GM18951 (cell line): ENCODE data around the gene DNASE2B.

Experiments used
- POLR2A ChIP-seq: IDR thresholded peaks from 4 replicates; pipeline ENCODE4 v1.6.1; 2011; ENCODE audit warnings: mild to moderate bottlenecking; ENCODE audit not compliant: insufficient read length, insufficient read depth; ENCODE audit errors: extremely low read depth
- in situ Hi-C: fragments of 300-500 bp; cut with MboI; formaldehyde crosslinking; loops from one replicate; pipeline ENCODE4 v1.12.0; 2022; ENCODE audit warnings: low sequenced_read_pairs, mixed read lengths, inconsistent platforms; ENCODE audit not compliant: unreplicated experiment

Gene DNASE2B

DNA sequence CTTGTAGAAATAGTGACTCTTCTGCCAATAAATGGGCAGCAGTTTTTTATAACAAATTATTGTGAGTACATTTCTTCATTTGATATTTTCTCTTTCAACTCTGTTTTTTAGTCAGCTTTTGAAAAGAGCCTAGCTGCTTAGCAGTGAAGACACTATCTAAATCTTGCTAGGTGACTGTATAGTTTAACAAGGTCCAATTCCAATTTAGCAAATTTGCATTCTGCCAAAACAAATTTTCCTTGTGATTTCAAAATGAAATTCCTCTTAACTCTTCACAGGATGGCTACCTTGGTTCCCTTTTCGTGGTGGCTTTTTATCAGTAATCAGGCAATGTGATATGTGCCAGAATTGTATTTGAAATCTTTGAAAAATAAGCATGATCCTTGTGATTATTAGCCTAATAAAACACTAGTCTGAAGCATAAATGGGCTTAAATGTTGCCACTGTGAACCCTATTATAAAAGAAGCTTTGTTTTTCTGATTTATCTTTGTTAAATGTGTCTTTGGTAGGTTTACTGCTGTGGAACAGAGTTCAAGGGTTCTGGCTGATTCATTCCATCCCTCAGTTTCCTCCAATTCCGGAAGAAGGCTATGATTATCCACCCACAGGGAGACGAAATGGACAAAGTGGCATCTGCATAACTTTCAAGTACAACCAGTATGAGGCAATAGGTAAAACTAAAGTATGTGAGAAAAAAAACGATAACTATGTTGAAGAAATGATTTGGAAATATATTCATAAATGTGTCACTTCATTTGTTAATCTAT lies 12.2 kb downstream of the DNASE2B start:
- no peak for TF ChIP-seq POLR2A
- in situ Hi-C loops, result loop anchor here (25.0 kb wide), 1 partner anchor 473 kb away; no protein-coding TSS in a partner anchor

DNA sequence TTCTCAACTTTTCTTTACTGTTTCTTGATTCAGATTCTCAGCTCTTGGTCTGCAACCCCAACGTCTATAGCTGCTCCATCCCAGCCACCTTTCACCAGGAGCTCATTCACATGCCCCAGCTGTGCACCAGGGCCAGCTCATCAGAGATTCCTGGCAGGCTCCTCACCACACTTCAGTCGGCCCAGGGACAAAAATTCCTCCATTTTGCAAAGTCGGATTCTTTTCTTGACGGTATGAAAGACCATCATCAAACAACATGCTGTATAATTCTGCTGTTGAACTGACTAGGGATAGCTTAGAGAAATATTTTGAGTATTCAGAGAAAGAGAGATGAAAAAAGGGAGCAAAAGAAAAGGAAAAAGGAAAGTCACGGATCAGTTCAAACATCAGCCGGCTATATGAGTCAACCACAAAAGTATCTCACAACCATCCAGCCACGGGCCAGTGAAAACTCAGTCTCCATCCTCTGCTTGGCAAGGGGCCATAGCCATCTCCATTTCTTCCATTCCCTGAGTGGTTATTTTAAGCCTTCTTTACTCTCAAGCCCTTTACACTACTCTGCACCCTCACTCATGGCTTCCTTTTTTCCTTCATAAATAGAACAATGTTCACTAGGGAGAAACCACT lies 14.1 kb downstream of the DNASE2B start:
- TF ChIP-seq POLR2A, result no peak
- in situ Hi-C loops, result loop anchor here (25.0 kb wide), 1 partner anchor 475 kb away; no protein-coding TSS in a partner anchor

DNA sequence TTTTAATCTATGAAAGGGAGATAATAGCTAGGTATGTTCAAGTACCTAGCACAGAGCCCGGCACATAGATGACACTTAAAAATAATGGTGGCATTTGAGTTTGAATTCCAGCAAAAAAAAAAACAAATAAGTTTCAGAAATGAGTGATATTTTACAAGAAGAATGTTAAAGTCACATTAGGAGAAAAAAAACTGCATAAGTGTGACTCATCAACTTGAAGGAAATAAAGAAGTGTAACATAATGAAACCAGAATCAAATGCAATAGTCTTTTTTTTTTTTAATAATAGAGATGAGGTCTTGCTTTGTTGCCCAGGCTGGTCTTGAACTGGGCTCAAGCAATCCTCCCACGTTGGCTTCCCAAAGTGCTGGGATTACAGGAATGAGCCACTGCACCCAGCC lies 17.1 kb downstream of the DNASE2B start:
- in situ Hi-C loops, result loop anchor here (25.0 kb wide), 1 partner anchor 478 kb away; no protein-coding TSS in a partner anchor
- no peak for TF ChIP-seq POLR2A

DNA sequence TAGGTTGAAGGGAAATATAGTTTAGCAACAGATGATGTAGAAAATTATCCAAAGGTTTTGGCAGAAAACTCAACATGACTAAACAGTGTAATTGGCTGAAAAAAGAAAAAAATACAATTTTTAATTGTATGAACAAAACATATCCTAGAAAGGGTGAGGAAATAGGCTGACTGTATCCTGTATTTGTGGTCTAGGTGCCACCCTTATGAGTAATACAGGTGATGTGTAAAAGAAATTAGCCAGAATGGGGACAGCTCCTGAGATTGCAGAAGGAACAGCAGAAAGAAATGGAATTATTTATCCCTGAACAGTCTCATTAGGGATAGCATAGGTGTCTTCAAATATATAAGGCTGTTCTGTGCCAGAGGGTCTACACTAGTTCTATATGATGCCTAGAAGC lies 24.6 kb downstream of the DNASE2B start:
- TF ChIP-seq POLR2A, result no peak
- in situ Hi-C loops, result loop anchor here (25.0 kb wide), 1 partner anchor 486 kb away; no protein-coding TSS in a partner anchor

DNA sequence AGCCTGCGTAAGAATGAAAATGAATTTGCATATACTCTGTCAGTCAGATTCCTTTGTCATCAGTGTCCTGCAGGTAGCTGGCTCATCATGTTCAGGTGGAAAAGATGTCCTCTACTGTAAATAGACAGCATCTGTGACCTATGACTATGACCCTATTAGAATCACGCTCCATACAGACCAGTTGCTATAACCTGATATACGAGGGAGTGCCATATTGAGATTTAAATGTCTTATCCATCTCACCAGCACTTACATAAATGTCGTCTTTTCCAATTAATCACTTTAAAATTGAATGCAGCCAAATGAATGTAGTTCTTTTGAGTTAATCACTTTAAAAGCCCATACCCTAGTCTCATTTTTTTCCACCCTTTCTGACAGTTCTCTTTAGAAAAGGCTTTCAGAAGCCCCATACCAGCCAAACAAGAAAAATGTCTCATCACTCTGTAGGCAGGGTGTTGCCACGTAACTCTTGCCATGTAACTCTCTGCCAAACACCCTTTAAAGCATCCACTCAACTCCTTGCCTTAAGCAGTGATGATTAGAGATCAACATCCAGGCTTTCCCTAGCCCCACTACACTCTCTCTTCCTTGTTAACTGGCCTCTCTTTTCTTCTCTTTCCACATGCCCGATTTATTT lies 26.3 kb downstream of the DNASE2B start:
- no peak for TF ChIP-seq POLR2A
- in situ Hi-C loops, result loop anchor here (25.0 kb wide), 1 partner anchor 487 kb away; no protein-coding TSS in a partner anchor

DNA sequence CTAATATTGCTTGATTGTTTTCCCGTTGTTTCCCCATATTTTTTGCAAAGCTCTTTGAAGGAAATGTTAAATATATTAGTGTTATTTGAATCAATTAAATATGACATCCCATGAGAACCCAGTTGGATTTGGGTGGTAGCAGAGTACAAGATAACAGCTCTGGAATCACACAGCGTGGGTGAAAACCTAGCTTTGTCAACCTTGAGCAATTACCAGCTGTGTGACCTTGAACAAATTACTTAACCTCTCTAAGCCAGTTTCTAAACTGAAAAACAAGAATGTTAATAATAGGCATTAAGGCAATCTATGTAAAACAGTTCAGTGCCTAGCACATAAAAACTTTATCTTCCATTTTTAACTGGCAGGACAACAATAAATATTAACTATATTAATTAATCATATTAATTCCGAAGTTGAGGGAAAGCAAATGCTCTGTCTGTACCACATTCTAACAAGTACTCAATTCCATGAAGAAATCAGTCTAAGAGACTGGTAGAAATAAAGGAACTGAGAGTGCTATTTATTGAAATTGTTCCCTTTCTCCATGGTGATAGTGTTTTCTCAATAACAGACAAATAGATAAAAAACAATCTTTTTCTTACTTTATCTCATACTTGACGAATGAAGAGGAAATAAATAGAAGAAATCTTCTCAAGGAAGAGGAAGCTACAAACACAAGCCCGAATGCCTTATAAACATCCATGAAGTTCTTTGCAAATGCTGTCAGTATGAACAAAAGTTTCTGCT lies 27.0 kb downstream of the DNASE2B start:
- no peak for TF ChIP-seq POLR2A
- in situ Hi-C loops, result no loop called here

DNA sequence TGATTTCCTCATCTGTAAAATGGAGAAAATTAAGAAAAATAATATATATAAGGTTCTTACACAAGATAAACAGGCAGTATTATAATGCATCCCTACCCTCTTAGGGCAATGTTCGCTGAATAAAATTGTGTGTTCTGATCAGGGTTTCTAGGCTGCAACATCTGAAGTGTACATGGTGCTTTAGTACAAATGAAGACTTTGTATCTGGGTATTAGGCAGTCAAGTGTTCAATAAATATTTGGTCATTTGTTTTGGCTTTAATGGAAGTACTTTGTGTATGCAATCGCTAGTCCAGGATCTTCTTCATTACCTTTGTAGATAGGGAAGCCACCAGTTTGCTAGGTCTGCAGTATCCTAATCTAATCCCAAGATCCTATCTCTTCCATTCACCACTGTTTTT lies 28.1 kb downstream of the DNASE2B start:
- TF ChIP-seq POLR2A, result no peak
- in situ Hi-C loops, result no loop called here

DNA sequence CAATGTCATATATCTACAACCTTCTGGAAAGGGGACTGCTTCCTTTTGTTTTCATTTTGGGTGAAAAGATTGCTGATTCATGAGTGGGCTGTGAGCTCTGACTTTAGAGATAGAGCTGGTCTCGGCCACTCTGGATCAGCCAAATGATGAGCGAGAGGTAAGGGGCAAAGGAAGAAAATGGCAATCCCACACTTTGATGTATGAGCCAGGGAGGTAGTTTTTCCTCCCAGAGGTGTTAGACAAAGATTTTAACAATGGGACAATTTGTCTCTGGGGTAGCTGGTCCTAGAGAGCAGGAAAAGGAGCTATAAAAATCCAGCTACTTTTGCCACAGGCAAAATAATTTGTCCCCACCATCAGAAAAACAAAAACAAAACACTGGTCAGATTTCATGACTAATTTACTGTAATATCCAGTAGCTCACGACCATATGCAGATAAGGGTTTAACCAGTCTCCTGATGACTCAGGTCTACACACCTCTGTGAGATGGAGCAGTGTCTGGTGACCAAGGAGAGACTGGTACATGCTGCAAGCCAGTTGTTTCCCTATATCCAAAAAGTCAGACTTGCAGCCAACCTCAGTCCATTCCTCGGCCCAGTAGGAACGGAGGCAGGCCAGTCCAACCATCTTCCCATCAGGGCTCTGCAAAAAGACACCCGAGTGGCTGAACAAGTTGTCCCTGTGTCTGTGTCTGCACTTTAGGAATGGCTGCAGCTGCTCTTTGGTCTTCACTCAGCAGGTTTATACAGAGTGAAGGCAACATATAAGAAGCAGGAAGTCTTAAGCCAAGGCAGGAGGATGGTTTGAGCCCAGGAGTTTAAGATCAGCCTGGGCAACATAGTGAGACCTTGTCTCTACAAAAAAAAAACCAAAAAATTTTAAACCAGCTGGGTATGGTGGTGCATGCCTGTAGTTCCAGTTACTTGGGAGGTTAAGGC lies 29.2 kb downstream of the DNASE2B start:
- no peak for TF ChIP-seq POLR2A
- in situ Hi-C loops, result no loop called here

DNA sequence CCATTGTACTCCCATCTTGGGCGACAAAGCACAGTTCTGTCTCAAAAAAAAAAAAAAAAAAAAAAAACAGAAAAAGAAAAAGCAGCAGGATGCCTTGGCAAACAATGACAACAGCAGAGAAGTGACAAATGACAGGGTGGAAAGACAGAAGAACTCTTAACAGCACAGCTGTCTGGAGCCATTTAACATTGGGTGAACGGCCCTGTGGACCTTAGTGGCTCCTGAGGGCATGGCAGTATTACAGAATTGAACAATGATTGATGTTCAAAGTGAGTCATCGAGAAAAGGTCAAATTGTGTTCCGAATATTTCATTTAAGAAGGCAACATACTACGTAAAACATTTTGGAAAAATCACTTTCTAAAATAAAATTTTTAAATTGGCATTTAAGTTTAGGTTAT lies 30.0 kb downstream of the DNASE2B start:
- in situ Hi-C loops, result no loop called here
- no peak for TF ChIP-seq POLR2A

DNA sequence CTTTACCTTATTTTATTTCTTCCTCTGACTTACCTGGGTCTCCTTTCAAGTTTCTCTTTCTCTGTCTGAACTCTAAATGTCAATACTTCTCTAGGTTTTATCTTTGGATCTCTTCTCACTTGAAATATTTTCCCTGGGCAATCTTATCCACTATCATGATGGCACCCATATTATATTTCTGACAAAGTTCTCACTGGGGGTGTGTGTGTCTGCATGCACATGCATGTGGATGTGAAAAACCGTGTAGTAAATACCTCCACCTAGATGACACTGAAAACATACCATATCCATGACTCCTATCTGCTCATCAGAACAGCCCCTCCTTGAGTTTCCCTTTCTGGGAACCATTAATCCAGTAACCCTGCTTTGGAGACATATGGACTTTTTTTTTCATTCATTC lies 30.9 kb downstream of the DNASE2B start:
- in situ Hi-C loops, result no loop called here
- no peak for TF ChIP-seq POLR2A

DNA sequence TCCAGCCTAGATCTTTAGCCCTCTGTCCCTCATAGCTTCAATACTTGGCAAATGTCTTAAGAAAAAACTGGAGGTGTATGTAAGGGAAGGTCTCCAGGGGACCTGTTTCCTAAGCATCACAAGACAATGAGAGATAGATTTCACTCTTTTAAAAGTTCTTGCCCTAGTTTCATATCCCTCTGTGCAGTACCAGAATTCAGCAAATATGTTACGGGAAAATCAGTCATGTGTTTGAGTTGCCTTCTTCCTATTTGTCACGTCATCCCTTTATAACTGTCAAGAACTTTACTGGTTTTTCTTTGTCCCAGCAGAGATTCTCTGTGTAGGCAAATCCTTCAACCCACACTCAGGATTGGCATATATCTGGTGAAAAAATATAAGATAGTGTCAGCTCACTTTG lies 32.3 kb downstream of the DNASE2B start:
- no peak for TF ChIP-seq POLR2A
- in situ Hi-C loops, result loop anchor here (10.0 kb wide), 3 partner anchors 184 to 334 kb away; partner anchors contain the start of gene PRKACB
